Keratinocyte (primary cell): Measurements from ENCODE around the gene ATP5MC3.
"Not testable (repeated sequence)": the region's sequence is repeated elsewhere in the genome, so short reads cannot be mapped to it uniquely, and the experiment has no call there.

Source experiments
- EZH2 ChIP-seq: IDR thresholded peaks from one replicate; pipeline ENCODE4 v1.6.1; 2012; ENCODE audit warnings: inconsistent platforms, mild to moderate bottlenecking, low read length, moderate library complexity
- TF ChIP-seq, protein P1 (sequence below), 3 experiments: IDR thresholded peaks in 1 of 3; conservative IDR thresholded peaks in 1 of 3; optimal IDR thresholded peaks in 1 of 3; 2 replicates in 2 of 3; 3 replicates in 1 of 3; pipeline versions ENCODE3 to v1.5.1; 2011; ENCODE audit warnings: low read length in 3 of 3, mild to moderate bottlenecking in 3 of 3, moderate library complexity in 2 of 3, control low read depth in 1 of 3, inconsistent platforms in 1 of 3; ENCODE audit not compliant: insufficient read depth in 2 of 3; ENCODE audit errors: extremely low read depth in 1 of 3

- TF ChIP-seq, protein P1, sequence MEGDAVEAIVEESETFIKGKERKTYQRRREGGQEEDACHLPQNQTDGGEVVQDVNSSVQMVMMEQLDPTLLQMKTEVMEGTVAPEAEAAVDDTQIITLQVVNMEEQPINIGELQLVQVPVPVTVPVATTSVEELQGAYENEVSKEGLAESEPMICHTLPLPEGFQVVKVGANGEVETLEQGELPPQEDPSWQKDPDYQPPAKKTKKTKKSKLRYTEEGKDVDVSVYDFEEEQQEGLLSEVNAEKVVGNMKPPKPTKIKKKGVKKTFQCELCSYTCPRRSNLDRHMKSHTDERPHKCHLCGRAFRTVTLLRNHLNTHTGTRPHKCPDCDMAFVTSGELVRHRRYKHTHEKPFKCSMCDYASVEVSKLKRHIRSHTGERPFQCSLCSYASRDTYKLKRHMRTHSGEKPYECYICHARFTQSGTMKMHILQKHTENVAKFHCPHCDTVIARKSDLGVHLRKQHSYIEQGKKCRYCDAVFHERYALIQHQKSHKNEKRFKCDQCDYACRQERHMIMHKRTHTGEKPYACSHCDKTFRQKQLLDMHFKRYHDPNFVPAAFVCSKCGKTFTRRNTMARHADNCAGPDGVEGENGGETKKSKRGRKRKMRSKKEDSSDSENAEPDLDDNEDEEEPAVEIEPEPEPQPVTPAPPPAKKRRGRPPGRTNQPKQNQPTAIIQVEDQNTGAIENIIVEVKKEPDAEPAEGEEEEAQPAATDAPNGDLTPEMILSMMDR (optimal IDR thresholded peaks at IDR 0.05 in 1 of 3, IDR thresholded peaks at IDR 0.05 in 1 of 3, conservative IDR thresholded peaks at IDR 0.05 in 1 of 3; ENCODE audit: extremely low read depth in 1 of 3, insufficient read depth in 2 of 3, low read length in 3 of 3) = not testable (repeated sequence)
- not testable (repeated sequence) for TF ChIP-seq EZH2
These were observed 47.1 kb upstream of the ATP5MC3 start for GRCh38 chr2:175228601-175229000.
